Measurements from ENCODE around the gene FAT3.

FAT3 gene

DNA sequence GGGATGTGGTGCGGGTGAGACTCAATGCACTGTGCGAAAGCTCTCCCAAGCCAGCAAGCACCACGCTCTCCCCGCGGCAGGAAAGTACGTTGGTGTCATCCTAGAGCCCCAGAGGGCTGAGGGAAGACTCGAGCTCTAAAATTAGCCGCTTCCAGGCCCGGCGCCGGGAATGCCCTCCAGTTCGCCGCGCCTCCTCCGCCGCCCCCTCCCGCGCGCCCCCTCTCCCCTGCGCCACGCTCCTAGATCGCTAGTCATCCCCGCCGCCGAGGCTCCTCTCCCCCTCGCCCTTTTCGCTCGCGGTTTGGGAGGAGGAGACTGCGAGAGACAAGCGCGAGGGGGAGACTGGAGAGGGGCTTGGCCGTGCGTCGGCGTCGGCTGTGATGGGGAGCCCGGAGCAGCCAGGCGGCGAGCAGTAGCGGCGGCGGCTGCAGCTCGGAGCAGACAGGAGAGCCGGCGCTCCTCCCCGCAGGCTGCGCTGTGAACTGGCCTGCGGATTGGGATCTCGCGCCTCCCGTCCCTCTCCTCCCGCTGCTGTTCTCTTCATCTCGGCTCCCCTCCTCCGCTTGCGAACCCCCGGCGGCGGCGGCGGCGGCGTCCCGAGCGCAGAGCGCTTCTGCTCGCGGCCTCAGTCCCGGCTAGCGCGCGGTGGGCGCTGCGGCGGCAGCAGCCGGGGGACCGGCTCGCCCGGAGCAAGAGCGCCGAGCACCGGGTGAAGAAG lies at the start of gene FAT3:
FAT3 (plus strand) TSS at position 412 of the 718 bp plus-strand sequence. CDS start 127,295 bp downstream, outside the sequence.
- DNase-seq: peak; percentile 90

DNA sequence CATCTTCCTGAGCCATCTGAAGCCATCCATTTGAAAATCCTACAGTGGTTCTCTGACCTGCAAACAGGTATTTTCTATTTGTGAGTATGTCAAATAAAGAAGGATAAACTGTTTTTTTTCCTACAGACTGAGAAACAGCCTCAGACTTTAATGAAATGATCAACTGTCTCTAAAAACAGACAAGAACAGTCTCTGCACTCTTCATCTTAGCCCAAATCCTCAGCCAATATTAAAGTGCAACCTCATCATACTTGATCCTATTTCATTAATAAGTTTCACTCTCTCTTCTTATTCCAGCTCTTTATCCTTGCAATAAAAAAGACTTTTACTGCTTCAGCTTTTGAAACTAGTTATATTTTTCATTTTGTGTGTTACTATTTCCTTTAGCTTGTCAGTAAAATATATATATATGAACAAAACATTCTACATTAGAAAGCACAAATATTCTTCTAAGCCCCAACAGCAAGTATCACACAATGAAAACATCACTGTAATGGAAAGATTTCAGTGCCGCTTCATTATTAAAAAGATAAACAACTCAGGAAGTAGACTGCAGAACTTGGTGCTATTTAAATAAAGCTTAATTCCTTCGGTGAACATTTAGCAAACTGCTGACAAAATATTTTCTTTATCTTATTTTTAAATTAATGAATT lies 45.5 kb upstream of the FAT3 start:
- DNase-seq: no peak

DNA sequence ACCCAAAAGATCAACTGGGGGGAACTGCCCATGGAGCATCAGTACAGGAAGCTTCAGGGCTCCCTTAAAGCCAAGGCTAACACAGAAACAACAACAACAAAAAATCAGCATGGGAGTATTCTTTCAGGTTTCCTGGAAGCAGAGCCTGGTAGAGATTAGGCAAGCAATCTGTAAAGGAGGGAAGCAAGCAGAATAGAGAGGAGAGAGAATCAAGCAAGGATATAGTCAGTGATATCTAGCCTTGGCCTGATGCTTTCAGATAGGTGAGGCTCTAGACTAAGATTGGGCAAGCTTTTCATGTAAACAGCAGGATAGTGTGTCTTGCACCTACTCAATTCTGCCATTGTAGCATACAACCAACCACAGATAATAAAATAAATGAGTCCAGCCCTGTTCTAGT lies 44.4 kb upstream of the FAT3 start:
- no peak for DNase-seq

DNA sequence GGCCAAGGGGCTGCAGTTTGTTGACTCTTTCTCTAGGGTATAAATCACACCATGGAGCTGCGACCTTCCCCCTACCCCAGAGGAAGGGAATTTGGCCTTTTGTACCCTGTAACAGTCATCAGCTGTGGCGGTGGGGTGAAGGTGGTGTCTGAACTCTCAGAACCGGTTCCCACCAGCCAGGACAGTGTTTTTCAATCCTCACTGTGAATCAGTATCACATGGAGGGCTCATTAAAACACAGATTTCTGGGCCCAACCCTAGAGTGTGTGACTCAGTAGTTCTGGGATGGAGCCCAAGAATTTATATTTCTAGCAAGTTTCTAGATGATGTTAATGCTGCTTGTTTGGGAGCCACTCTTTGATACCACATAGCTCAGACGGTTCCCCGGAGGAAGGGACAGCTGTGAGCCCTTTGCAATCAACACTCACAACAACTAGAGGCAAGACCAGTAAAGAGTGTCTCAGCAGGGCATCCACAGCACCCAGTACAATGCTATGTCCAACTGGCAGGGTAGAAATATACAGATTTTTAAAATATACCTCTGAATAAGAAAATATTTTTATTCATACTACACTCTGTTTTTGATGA lies 43.9 kb upstream of the FAT3 start:
- DNase-seq: no peak

DNA sequence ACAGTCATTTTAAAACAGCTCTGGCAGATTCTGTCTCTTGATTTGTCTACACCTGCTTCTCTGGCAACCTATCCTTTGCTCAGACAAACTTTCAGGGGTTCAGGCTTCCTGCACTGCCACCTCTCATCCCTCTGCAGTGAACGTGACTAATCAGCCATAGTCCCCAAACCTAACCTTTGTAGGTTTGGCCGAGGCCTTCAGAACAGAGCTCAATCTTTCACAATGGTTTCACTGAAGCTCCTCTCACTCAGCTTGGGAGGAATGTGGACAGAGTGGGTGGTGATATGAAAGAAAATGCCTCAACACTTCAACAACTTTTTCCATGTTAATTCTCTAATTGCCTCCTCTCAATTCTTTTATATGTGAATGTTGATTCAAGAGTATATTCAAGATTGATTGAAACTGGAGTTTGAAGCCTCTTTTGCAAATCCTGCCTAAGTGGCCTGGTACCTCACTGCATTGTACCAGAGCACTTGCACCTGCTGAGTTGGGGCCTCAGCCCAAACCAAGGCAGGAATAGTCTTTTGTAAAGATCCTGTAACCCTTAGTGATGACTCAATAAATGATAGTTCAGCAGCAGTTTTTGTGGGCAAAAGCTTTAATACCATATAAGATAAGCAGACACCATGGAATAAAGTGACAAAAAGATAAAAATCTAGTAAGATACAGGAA lies 33.9 kb upstream of the FAT3 start:
- no peak for DNase-seq

DNA sequence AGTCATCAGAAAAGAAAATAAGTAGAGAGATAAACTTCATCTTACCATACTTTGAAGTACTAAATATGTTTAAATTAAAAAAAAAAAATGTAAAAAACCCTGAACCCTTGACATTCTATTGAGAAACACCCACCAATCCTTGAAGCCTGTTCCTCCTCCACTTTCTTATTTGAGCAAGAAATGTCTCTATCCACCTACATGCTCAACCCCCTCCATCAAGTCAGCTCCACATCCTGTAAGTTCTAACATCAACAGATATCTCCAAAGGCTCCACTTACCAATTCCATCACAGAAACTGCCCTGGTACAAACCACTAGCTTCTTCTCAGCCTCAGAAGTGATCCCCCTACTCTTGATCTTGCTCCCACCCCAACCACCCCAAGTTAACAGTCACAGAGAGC lies 32.5 kb upstream of the FAT3 start:
- no peak for DNase-seq

DNA sequence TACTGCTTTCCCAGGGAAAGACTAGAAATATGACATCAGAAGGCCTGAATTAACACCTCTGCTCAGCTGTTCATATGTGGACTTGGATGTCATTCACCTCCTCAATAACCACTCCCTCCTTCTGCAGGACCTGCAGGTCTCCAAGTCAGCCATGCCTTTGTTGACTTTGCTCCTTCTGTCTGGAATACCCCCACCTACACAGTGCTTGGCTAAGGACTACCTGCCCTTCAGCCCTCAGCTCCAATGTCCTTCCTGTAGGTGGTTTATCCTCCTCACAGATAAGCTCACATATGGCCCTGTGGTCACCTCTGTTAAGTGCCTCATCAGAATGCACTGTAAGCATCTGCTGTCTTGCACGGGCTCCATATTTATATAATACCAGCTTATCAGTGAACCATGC lies 26.4 kb upstream of the FAT3 start:
- DNase-seq: no peak

DNA sequence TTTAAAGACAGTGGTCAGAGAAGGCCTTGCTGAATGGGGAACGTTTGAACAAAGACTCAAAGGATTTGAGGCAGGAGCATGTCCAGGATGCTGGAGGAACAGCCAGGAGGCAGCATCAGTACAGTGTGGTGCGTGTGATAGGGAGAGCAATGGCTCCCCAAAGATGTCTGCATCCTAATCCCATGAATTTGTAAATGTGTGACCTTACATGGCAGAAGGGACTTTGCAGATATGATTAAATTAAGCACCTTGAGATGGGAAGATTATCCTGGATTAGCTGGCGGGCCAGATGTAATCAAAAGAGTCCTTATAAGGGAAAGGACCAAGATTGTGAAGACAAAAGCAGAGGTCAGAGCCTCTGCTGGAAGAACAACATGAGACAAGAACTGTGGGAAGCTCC lies 24.6 kb upstream of the FAT3 start:
- no peak for DNase-seq

DNA sequence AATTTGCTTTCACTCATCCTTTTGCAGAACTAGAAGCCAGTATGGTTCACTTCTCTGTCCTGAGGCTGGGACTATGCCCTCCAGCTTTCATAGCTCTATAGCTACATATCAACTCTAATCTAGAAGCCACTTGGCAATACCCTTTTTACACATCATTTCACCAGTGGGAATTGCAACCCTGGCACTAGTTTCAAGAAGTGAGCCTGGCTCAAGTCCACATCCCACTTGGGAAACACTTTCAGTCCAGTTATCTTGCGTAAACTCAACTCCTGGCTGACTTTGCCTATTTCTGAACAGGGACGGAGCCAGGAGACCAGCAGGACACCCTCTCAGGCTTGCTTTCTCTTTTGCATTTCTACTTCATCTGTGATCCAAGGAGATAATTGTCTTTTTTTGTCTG lies 19.9 kb upstream of the FAT3 start:
- DNase-seq: no peak

DNA sequence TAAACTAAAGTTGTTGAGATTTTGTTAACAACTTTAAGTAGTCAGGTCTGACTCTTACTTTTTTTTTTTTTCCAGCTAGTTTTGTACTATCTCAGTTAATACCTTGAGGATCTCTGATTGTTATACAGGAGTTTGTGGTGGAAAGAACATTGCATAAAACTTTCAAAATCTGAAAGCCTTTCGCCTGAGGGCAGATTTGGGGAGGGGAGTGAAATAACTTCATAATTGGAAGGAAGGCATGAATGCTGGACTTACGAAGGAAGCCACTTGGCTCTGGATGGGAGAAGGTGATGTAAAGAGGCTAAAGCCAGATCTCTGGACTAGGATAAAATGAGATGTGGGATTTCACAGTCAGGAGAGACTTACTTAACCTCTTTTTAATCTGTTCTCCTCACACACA lies 18.2 kb upstream of the FAT3 start:
- DNase-seq: no peak

DNA sequence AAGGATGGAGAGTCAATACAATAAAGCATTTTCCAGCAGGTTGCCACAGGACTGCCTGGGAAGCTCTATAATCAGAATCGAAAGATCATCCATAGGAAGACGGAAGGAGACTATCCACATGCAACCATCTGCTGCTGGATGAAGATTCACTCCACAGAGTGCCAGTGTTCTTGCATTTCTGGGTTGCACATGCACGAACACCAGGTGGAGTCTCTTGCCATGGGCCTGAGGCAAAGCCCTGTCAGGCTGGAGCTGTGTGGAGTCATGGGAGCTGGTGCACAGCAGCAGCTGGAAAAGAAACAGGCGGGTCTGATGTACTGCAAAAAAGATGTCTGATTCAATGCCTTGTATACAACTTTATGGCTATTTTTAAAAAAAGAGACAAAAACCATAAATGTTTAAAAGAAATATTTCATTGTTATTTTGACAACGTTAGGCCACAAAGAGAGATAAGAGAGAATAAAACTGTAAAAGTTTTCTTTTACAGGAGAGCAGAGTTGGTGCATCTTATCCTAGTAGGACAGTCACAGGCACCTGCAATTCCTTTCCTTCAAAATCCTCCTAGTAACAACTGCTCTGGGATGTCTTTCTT lies 12.9 kb upstream of the FAT3 start:
- peak; percentile 47 for DNase-seq

DNA sequence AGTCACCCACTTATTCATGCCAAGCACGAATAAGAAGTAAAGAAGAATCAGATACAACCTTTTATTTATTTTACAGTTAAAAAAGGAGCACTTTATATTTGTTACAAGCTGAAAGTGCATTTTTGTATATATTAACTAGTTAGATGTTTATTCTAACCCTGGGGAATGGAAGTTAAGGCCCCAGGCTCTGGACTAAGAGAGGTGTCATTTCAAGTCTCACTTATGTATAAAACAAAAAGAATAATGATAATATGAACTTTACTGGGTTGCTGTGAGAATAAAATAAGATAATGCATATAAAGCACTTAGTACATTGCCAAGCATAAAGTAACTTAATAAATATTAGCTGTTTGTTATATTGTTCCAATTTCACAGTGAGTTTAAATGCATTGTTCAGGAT lies 12.1 kb upstream of the FAT3 start:
- no peak for DNase-seq

DNA sequence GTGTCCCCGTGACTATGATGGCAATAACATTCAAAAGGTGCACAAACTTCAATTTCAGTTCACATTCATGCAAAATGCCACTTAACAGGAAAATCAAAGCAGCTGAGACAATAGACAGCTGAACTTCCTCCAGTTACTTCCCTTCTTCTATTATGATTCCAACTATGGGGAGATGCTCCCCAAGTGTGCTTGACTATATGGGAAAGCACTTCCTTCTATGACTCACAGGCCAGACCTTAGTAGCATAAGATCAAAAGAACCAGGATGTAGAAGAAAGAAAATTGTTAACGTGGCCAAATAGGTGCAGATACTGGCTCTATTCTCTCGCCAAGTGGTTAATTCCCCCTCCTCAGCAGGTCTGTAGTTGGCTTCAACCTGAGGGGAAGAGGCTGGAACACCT lies 7.8 kb upstream of the FAT3 start:
- no peak for DNase-seq

DNA sequence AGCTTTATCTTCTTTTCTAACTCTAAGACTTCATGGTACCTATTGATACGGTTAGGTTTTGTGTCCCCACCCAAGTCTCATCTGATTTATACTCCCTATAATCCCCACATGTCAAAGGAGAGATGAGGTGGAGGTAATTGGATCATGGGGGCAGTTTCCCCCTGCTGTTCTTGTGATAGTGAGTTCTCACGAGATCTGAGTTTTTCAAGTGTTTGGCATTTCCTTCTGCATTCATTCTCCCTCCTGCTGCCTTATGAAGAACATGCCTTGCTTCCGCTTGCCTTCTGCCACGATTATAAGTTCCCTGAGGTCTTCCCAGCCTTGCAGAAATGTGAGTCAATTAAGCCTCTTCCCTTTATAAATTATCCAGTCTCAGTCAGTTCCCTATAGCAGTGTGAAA lies 5.1 kb upstream of the FAT3 start:
- no peak for DNase-seq

DNA sequence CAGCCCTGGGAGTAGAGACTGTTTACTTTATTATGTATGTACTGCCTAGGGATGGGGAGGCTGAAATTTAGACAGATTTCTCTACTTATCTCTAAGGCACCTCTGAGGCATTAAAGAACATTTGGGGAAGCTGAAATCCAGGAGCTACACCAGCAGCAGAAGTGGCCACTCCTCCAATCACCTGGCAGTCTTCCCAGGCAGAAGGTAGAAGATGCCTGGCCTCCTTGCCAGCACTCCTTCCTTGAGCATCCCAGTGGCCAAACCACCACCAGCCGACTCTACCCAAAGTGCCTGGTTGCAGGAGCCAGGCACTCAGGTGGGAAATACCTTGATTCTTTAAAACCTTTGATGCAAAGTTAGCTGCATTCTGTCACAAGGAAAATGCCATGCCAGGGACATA lies 1.9 kb upstream of the FAT3 start:
- DNase-seq: no peak

DNA sequence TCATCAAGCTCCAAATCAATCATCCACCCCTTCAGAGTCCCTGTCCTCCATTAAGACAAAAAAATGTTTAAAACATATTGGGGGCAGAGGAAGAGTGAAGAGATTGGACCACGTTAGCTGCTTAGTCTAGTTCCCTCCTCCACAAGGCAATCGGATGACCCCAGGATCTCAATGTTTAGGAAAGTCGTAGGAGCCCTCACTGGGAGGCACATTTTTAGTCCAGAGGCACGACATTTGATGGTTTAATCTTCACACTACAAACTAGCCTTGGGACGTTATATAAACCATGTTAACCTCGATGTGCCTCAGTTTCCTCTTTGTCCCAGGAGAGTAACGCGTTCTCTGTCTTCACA lies 588 bp upstream of the FAT3 start:
- DNase-seq: no peak

DNA sequence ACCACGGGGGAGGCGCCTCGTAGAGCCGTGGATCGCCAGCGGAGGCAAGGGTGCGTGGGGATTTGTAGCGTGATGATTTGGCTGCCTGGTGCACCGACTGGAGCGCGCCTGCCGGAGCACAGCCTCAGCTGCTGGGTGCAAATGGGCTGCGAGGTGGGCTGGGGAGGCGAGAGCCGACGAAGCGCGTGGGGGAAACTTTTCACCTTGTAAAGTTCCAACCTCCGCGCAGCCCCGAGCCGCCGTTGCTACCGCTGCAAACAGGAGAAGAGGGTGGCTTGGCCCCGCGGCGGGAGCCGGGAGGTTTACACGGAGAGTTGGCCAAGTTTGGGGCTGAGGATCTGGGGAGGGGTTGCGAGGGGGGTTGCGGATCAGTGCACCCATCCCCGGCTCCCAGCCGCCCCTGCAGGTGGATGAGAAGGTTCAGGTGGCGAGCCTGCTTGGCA lies 528 bp downstream of the FAT3 start:
- DNase-seq: peak; percentile 56

DNA sequence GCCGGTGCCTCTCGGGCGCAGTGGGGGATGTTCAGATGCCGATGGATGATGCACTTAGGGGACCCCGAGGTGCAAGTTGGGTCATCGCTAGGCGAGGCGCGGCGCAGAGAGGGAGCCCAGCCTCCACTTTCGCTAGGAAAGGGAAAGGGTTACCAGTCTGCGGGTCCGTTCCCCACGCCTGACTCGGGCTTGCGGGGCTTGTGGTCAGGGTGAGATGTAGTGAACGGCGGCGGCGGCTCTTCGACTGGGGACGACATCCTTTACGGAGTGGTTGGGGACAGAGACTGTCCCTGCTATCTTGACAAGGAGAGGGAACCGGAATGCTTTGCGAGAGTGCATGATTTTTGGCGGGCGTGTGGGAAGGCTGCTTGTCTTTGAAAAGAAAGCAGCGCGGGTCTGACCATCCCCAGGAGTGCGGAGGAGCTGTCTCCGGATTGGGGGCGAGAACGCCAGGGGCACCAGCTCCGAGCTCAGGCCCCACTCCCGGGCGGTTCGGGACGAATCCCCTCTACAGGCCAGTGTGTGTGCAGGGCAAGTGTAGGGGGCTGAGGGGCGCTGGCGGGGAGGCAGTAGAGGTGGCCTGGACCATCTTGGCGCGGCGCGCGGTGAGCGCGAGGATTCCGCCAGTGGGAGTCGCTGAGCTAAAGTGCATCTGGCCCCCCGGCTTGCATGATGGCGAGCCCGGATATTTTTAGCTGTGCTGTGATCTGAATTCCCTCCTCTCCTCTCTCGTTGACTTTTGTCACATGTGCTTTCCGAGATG lies 1.1 kb downstream of the FAT3 start:
- DNase-seq: peak; percentile 69

DNA sequence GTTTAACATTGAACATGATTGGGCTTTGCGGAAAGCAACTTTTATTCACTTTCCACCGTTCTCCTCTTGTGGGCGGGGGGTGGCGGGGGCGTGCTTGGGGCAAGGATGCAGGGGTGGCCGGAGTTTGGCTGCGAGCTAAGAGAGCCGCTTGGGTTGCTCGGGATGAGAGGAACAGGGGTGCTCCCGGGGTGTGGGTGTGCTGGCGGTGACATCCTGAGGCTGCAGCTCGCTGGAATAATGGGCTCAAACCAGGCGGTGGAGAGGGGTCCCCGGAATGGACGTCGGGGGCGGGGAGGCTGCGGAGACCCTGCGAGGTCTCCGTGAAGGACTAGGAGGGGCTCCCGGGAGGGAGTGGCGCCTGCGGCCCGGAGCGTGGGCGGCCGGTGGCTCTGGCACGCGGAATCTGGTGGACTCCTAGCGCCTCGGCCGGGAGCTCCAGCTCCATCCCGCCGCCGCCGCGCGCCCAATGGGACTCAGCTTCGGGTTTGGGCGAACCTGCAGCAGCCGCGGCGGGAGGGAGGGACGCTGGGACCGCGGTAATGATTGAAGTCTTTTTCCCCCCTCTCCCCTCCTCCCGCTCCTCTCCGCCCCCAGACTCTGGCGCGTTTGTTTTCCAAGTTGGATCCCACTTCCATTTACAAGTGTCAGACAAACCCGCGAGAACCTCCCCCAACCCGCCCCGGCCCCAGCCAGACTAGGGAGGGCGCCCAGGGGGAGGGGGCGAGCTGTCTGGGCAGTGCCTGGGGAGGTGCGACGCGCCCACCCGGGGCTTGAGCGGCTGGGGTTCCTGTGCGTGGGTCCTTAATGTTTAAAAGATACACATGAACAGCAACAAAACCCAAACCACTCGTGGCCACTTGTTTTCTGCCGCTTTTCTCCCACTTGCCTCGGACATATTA lies 2.0 kb downstream of the FAT3 start:
- peak; percentile 56 for DNase-seq

DNA sequence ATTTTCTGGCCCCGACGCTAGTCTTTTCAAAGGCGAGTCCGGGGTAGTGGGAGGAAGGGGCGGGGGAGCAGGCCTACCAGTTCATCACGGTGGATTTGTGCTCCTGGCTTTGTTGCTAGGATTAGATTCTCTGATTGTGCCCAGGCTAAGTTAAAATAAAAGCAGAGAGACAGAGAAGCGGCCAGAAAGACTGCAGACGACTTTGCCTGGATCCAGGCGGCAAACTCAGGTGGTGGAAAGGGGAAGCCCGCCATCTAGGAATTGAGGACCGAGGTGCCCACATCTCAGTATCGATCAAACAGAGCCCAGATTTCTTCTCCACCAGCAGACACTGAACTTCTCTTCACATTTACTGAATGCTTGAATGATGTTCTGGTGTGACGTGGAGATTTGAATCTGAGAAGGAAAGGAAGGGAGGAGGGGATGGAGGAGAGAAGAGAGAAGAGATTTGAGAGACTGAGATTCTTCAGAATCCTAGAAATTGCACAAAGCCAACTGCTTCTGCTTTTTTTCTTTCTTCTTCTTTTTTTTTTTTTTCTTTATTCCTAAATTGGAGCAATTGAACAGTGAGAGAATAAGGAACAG lies 2.7 kb downstream of the FAT3 start:
- no peak for DNase-seq

Measured in left hindlimb (tissue), 1 donor.